ENCODE measurements around the gene MCC.

DNA sequence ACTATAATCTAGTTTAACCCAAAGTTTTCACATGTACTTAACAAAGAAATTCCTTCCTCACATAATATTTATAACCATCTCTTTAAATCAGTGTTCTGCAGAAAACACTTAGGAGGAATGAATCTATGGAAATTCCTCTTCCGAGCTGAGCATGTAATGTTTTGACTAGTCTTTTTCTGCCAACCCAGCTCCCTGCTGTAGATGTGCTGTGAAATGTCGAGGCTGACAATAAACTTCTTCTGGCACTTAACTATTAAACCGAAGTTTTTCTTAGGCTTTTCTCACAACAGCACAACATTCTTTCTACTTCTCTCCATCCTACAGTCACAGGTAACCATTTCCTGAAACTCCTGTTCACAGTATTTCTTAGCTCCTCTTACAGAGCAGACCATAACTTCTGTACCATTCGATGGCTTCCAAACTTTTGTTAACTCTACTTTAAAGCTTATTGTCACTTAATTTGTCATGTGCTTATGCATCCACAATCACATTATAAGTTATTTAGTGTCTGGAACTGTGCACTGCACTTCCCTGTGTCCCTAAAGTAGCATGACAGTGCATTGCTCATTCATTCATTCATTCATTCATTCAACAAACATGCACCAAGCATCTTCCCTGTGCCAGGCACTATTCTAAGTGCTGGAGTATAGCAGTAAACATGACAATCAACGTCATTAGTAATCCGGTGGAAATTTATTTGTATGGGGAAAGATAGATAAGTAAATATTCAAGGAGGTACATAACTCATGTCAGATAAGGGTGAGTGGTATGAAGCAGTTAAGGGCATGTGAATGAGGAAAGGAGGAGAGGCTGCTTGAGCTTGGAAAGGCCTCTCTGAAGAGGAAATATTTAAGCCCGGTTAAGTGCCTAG is 108.1 kb downstream of the MCC start:
- TF ChIP-seq, protein P1, sequence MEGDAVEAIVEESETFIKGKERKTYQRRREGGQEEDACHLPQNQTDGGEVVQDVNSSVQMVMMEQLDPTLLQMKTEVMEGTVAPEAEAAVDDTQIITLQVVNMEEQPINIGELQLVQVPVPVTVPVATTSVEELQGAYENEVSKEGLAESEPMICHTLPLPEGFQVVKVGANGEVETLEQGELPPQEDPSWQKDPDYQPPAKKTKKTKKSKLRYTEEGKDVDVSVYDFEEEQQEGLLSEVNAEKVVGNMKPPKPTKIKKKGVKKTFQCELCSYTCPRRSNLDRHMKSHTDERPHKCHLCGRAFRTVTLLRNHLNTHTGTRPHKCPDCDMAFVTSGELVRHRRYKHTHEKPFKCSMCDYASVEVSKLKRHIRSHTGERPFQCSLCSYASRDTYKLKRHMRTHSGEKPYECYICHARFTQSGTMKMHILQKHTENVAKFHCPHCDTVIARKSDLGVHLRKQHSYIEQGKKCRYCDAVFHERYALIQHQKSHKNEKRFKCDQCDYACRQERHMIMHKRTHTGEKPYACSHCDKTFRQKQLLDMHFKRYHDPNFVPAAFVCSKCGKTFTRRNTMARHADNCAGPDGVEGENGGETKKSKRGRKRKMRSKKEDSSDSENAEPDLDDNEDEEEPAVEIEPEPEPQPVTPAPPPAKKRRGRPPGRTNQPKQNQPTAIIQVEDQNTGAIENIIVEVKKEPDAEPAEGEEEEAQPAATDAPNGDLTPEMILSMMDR (IDR thresholded peaks at IDR 0.05), result no peak
- no peak for TF ChIP-seq ZFX (IDR thresholded peaks at IDR 0.05; ENCODE audit: borderline replicate concordance)
